H7 (cell line): ENCODE data around the gene CNTNAP2. TPM values are rescaled to one million over a fixed set of nuclear protein-coding genes. Genes with fewer than 3 reads are reported as not detected.
"Not testable (repeated sequence)": the region's sequence is repeated elsewhere in the genome, so short reads cannot be mapped to it uniquely, and the experiment has no call there.

Source experiments
- DNase-seq: peaks from one replicate; pipeline ENCODE4 v3.0.0; 2012
- H3K27me3 ChIP-seq: 2 replicates; pipeline ENCODE4 v1.6.0; 2011; ENCODE audit warnings: mild to moderate bottlenecking, low read length; ENCODE audit not compliant: control insufficient read depth, insufficient read depth
- H3K36me3 ChIP-seq: replicated peaks from 2 replicates; pipeline ENCODE4 v1.5.1; 2011; ENCODE audit warnings: low read length; ENCODE audit not compliant: control insufficient read depth, insufficient read depth
- H3K4me3 ChIP-seq: 2 replicates; pipeline ENCODE4 v1.5.1; 2011; ENCODE audit warnings: low read depth, mild to moderate bottlenecking, control low read depth, low read length, moderate library complexity; ENCODE audit not compliant: insufficient read depth
- total RNA-seq: library from RNA; depleted of rRNA; stranded (reverse); fragments of >200 nt; shearing (Covaris generic); gene quantifications from 2 replicates; pipeline ENCODE4 v1.2.3, GENCODE V29; 2014

Gene CNTNAP2
- total RNA-seq, 1 experiment from 2014 or later: 109 TPM

DNA sequence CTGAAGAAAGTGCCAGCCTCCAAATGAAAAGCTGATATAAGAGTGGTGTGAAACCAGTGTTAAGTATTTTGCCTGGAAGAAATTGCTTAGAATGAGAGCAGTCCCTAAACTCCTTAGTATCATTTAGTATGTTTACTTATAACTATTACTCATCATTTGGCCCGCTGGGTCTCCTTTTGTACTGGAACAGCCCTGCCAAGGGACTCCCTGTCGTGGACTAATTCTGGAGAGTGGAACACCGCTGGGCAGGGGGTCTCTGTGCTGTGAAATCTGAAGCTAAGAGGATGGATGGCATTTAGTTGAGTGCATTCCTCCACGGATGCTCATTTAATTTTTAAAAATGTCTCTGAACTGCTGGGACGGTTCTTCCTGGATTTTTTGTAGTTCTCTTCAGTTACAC, 1584.1 kb downstream of the CNTNAP2 start:
- no peaks in the 10 kb centered on the region for H3K36me3 ChIP-seq
- no peak overlapping the region for H3K4me3 ChIP-seq
- H3K27me3 ChIP-seq: no peaks in the 10 kb centered on the region
- no peak for DNase-seq

DNA sequence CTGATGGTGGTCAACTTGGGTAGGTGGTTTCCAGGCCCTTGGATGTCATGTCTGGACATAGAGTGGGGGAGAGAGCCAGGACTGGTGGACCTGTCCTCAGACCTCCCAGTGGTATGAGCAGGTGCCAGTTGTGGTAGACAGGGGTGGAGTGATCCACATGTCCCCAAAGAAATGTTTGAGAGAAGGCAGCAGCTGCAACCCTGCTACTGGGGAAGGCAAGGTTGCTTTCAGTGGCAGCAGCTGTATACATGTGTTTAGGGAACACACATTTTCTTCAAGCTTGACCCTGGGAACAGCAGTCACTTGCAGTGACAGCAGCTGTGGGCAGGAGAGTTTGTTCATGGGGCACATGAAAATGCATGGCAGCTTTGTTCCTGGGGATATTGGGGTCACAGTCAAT, 1591.3 kb downstream of the CNTNAP2 start:
- Histone ChIP-seq H3K27me3 (no peaks in the 10 kb centered on the region), H3K36me3 (no peaks in the 10 kb centered on the region), H3K4me3 (no peak overlapping the region)
- DNase-seq: no peak

DNA sequence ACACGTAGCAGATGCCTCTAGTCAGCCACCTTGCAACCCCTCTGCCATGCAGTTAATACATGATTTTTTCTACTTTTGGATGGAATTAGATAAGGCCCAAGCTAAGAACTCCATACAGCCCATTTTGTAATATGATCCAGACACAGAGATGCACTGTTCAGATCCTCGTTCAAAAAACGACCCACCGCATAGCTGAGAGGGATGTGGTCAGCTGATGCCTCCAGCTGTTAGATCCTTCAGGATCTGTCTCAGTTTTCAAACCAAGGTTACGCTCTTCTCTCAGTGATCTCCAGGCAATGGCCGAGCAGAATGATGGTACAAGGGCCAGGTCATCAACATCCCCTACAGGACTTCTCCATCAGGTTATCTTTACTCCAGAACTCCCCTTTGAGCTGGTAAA, 1592.3 kb downstream of the CNTNAP2 start:
- no peak overlapping the region for H3K4me3 ChIP-seq
- no peak for DNase-seq
- no peaks in the 10 kb centered on the region for H3K27me3 ChIP-seq
- H3K36me3 ChIP-seq: no peaks in the 10 kb centered on the region

DNA sequence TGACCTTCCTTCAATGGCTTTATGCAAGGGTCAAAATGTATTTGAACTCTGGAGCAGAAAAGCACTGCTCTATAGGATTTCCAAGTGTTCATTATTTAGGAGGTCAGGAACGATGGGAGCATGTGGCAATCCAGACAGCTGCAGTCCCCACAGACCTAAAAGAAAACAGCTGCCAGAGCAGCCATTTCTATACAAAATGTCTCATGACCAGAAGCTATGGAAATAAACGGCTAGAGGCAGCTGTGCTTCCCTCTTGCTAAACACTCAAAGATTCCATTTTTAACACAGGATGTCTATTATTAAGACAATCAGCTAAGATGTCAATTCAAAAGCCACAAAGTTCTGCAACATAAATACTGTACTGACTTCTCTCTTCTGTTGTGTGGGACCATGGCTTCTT, 1594.8 kb downstream of the CNTNAP2 start:
- H3K27me3 ChIP-seq: no peaks in the 10 kb centered on the region
- no peak for DNase-seq
- H3K4me3 ChIP-seq: no peak overlapping the region
- no peaks in the 10 kb centered on the region for H3K36me3 ChIP-seq

DNA sequence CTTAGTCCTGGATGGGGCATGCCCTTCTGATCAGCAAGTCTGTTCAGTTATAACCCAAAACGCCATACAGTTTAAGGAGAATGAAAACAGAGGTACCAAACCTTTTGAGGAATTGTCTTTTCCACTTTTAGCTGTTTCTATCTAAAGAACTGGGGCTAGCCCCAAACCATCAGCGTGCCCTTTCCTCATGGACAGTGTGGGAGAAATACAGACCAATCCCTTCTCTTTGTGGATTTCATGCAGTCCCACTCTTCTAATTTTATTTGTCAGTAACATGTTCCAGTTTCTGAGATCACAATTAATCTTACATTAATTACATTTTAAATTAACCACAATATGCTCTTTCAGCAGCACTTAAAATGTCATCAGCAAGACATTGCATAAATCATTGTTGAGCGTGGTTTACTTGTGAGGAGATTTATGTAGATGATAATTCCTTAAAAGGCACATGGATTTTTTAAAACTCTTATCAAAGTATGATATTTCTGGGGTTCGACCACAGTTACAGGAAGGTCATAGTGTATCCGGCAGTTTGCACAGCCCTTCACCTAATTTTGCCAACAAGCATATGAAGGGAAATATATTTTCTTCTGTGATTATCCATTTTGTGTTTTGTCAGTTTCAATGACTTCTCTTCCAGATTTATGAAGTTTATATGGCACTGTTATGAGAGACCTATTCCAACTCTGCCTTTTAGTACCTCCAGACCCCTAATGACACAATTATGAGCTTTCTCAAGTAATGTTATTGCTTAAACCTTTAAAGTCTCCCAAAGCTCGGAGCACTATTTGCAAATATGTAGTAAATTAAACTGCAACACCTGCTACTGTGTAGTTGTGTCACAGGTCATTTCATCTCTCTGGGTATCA, 1605.6 kb downstream of the CNTNAP2 start:
- Histone ChIP-seq H3K36me3 (no peaks in the 10 kb centered on the region), H3K27me3 (no peaks in the 10 kb centered on the region), H3K4me3 (no peak overlapping the region)
- no peak for DNase-seq

DNA sequence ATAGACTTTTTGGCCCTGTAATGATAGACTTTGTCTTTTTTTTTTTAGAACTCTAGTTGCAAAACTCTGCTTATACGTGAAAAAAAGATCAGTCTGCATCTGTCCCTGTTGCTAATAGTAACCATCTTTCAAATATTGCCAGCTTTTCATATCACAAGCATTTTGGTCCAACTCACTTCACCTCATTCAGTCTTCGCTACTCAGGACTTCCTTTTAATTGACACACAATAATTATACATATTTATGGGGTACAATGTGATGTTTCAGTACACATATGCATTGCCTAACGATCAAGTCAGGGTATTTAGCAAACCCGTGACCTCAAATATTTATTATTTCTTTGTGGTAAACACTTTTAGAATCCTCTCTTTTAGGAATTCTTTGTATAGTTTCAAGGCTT, 1606.9 kb downstream of the CNTNAP2 start:
- Histone ChIP-seq H3K36me3 (no peaks in the 10 kb centered on the region), H3K4me3 (no peak overlapping the region), H3K27me3 (no peaks in the 10 kb centered on the region)
- no peak for DNase-seq

DNA sequence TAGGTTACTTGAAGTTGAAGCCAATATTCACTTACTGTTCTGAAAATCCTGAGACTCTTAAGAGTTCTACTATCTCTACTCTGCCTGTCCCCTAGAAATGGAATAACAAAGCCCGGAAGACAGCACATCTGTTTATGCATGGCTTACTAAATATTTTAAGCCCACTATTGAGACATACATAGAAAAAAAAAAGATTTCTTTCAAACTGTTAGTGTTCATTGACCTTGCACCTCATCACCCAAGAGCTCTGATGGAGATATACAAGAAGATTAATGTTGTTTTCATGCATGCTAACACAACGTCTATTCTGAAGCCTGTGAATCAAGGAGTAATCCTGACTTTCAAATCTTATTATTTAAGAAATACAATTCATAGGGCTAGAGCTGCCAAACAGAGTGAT, 1614.7 kb downstream of the CNTNAP2 start:
- no peaks in the 10 kb centered on the region for H3K36me3 ChIP-seq

DNA sequence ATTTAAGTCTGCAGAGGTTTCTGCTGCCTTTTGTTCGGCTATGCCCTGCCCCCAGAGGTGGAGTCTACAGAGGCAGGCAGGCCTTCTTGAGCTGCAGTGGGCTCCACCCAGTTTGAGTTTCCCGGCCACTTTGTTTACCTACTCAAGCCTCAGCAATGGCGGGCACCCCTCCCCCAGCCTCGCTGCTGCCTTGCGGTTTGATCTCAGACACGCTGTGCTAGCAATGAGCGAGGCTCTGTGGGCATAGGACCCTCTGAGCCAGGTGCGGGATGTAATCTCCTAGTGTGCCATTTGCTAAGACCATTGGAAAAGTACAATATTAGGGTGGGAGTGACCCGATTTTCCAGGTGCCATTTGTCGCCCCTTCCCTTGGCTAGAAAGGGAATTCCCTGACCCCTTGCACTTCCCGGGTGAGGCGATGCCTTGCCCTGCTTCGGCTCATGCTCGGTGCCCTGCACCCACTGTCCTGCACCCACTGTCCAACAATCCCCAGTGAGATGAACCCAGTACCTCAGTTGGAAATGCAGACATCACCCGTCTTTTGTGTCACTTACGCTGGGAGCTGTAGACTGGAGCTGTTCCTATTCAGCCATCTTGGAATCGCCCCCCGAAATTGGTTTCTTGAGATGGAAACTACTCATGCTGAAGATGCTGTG, 1621.1 kb downstream of the CNTNAP2 start:
- H3K36me3 ChIP-seq, H3K27me3 ChIP-seq, H3K4me3 ChIP-seq, DNase-seq: not testable (repeated sequence)

More for the DNA sequence above, 1614.7 kb downstream of the CNTNAP2 start:
- DNase-seq: no peak
- Histone ChIP-seq H3K4me3 (no peak overlapping the region), H3K27me3 (no peaks in the 10 kb centered on the region)

DNA sequence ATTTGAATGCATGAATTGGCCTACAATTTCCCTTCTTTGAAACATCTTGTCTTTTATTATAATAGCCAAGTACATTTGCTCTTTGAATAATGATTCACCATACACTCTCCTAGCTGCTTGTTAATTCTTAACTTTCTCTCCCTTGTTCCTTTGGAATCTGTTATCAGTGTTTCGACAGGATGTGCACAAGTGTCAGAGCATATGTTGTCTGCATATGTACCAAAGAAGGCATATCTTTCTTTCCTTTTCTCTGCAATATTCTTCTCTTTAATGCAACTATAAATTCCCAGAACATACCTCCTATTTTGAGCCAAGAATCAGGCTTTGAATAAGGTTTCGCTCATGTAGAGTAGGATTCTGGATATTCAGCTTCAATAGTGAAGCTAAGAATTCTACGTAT, 1625.7 kb downstream of the CNTNAP2 start:
- Histone ChIP-seq H3K27me3 (no peaks in the 10 kb centered on the region), H3K4me3 (no peak overlapping the region), H3K36me3 (no peaks in the 10 kb centered on the region)
- no peak for DNase-seq

DNA sequence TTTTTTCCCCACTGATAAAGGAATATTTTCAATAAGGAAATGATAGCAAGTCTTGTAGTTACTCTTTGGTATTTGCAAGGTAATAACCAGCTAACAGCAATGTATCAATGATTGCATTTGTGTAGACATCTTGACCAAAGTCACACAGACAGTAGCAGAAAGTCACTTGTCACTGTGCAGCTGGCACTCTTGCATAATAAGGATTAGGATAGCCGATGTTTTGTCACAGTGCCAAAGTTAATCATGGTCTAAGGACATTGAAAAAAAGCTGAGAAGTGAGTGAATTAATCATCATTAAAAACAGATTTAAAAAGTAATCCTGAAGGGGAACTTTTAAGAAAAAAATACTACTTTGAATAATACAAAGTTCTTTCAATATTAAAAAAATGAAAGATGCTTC, 1639.7 kb downstream of the CNTNAP2 start:
- Histone ChIP-seq H3K27me3 (no peaks in the 10 kb centered on the region), H3K4me3 (no peak overlapping the region), H3K36me3 (no peaks in the 10 kb centered on the region)
- DNase-seq: no peak

DNA sequence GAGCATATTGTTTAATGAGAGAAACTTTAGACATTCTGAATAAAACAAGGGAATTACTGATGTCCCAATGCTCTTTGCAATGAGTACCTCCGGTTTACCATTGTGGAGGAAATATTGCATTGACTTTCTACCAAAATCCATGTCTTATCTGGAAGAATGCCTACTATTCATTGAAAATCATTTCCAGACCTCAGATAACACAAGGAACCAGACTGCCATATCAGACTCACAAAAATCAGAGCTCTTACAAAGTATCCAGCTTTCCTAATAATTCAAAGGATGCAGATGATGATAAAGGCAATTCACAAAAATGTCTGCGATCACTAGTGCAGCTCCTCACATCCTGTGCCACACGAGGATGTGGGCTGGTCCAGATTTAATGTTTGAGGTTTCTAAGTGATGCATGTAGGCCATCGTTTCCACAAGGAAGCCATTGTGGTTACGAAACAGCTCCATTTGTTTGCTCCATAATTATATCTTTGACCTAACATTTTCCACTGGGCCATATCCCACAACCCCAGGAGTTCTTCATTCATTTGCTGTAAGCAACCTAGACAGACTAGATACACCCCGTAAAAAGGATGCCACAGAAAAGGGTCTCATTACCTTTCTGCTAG, 1642.8 kb downstream of the CNTNAP2 start:
- Histone ChIP-seq H3K27me3 (no peaks in the 10 kb centered on the region), H3K36me3 (no peaks in the 10 kb centered on the region), H3K4me3 (no peak overlapping the region)
- DNase-seq: no peak

DNA sequence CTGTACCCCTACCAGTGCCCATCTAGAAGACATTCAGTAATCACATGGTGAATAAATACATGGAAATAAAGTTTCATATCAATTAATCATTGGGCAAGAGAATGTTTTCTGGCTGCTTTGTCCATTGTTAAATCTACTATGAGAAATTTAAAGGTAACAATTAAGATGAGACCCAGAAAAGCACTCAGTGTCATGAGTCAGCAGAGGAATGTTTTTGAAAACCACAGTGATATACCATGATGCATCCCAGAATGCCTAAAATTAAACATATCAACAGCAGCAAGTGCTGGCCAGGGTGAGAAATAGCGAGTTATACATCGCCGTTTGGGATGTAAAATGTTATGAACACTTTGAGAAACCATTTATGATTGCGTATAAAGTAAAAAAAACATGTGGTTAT, 1648.7 kb downstream of the CNTNAP2 start:
- no peaks in the 10 kb centered on the region for H3K27me3 ChIP-seq
- no peak for DNase-seq
- H3K4me3 ChIP-seq: no peak overlapping the region
- no peaks in the 10 kb centered on the region for H3K36me3 ChIP-seq

DNA sequence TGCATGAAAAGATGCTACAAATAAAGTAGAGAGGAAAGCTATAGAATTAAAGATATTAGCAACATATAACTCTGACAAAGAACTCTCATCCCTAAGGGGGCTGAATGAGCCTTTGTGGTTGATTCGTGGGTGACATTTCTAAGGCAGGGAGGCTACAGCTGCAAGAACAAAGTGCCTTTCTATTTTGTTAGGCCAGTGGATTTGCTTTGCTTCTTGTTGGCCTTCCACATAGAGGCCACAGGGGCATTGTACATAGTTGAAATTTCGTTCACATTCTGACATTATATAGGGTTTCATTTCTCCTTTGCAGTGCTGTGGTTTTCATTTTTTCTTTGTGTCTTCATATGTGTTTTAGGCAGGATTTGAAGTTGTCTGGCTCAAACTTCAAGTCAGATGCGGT, 1654.7 kb downstream of the CNTNAP2 start:
- no peak overlapping the region for H3K4me3 ChIP-seq
- H3K36me3 ChIP-seq: no peaks in the 10 kb centered on the region
- DNase-seq: no peak
- no peaks in the 10 kb centered on the region for H3K27me3 ChIP-seq

DNA sequence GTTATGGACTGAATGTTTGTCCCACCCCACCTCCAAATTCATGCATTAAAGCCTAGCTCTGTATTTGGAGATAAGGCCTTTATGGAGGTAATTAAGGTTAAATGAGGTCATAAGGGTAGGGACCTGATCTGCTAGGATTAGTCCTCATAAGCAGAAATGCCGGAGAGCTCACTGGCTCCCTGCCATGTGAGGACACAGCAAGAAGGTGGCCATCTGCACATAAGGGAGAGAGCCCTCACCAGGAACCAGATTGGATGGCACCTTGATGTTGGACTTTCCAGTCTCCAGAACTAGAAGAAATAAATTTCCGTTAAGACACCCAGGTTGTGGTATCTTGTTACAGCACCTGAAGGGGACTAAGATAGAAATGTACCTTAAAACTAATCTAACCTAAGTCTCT, 1657.9 kb downstream of the CNTNAP2 start:
- no peak overlapping the region for H3K4me3 ChIP-seq
- no peaks in the 10 kb centered on the region for H3K27me3 ChIP-seq
- no peaks in the 10 kb centered on the region for H3K36me3 ChIP-seq
- DNase-seq: no peak
